Muscle of leg (tissue), 11 donors: ENCODE results near the gene CACNA1D. TPM values are rescaled to one million over a fixed set of nuclear protein-coding genes. Genes with fewer than 3 reads are reported as not detected.

Experiments
- DNase-seq: peaks from one replicate; pipeline ENCODE4 v3.0.0; 2013
- H3K27ac ChIP-seq: one replicate; pipeline ENCODE4 v1.5.1; 2013; ENCODE audit warnings: mild to moderate bottlenecking, low read length, control low read depth
- H3K27me3 ChIP-seq: one replicate; pipeline ENCODE4 v1.6.1; 2013; ENCODE audit warnings: low read length; ENCODE audit not compliant: control insufficient read depth, insufficient read depth
- H3K36me3 ChIP-seq: one replicate; pipeline ENCODE4 v1.6.1; 2013; ENCODE audit warnings: low read length; ENCODE audit not compliant: control insufficient read depth, insufficient read depth
- H3K4me1 ChIP-seq: one replicate; pipeline ENCODE4 v1.6.1; 2013; ENCODE audit warnings: low read length; ENCODE audit not compliant: control insufficient read depth, insufficient read depth
- H3K4me3 ChIP-seq: one replicate; pipeline ENCODE4 v1.5.1; 2013; ENCODE audit warnings: low read length, control low read depth
- H3K9me3 ChIP-seq: replicated peaks from 2 replicates; pipeline ENCODE4 v1.6.1; 2013; ENCODE audit warnings: low read depth, low read length; ENCODE audit not compliant: control insufficient read depth
- WGBS: methylation state at CpG from one replicate; pipeline ENCODE4 v1.1.5; 2013; ENCODE audit warnings: missing lambda C conversion rate; ENCODE audit not compliant: insufficient coverage; 5-methylcytosine and 5-hydroxymethylcytosine counted together
- polyA plus RNA-seq, 8 donors: library from polyadenylated mRNA; unstranded; fragments of 120-200 nt; gene quantifications; one replicate each; pipeline versions ENCODE4 v1.2.1 to v1.2.3, GENCODE V29; 2013; ENCODE audit warnings: inconsistent platforms in 1 of 8, low replicate concordance in 1 of 8; ENCODE audit not compliant: insufficient read length in 8 of 8, insufficient read depth in 1 of 8
- total RNA-seq: library from RNA; stranded (reverse); fragments of 120-200 nt; gene quantifications from one replicate; pipeline ENCODE4 v1.2.4, GENCODE V29; 2013

CACNA1D gene
- total and polyA plus RNA-seq, 9 donors: 0.86 to 6.3 (median 2.1) TPM

GRCh38 chr3:53523346-53523745 lies 28.9 kb downstream of the CACNA1D start:
- no CpG with 5 or more reads among the region's 3 CpGs for WGBS

GRCh38 chr3:53524566-53524965 lies 30.2 kb downstream of the CACNA1D start:
- Histone ChIP-seq H3K4me1 (peaks cover 6% of the 10 kb centered on the region), H3K27me3 (no peaks in the 10 kb centered on the region), H3K4me3 (no peak overlapping the region), H3K9me3 (no peaks in the 10 kb centered on the region), H3K36me3 (no peaks in the 10 kb centered on the region), H3K27ac (peak overlapping the region; percentile 31)
- WGBS: no CpG with 5 or more reads among the region's 1 CpG
- DNase-seq: peak; percentile 75

More at GRCh38 chr3:53523346-53523745, 28.9 kb downstream of the CACNA1D start:
- Histone ChIP-seq H3K9me3 (no peaks in the 10 kb centered on the region), H3K4me1 (peaks cover 6% of the 10 kb centered on the region), H3K27ac (no peak overlapping the region), H3K36me3 (no peaks in the 10 kb centered on the region), H3K4me3 (no peak overlapping the region), H3K27me3 (no peaks in the 10 kb centered on the region)
- no peak for DNase-seq

GRCh38 chr3:53525765-53526703 lies 31.6 kb downstream of the CACNA1D start:
- H3K27me3 ChIP-seq: no peaks in the 10 kb centered on the region
- DNase-seq: peak; percentile 90
- no peak overlapping the region for H3K4me3 ChIP-seq
- peak overlapping the region; percentile 26 for H3K27ac ChIP-seq
- WGBS: 51% methylated on average over 10 of the region's 14 CpGs
- no peaks in the 10 kb centered on the region for H3K36me3 ChIP-seq
- H3K4me1 ChIP-seq: peaks cover 6% of the 10 kb centered on the region
- no peaks in the 10 kb centered on the region for H3K9me3 ChIP-seq

GRCh38 chr3:53526704-53527055 lies 32.3 kb downstream of the CACNA1D start:
- no CpG with 5 or more reads among the region's 4 CpGs for WGBS
- H3K4me1 ChIP-seq: peaks cover 6% of the 10 kb centered on the region
- no peak overlapping the region for H3K4me3 ChIP-seq

GRCh38 chr3:53530205-53530604 lies 35.8 kb downstream of the CACNA1D start:
- 100% methylated on average over 1 of the region's 4 CpGs for WGBS
- Histone ChIP-seq H3K4me1 (peaks cover 6% of the 10 kb centered on the region), H3K4me3 (no peak overlapping the region), H3K27ac (no peak overlapping the region), H3K9me3 (no peaks in the 10 kb centered on the region), H3K36me3 (no peaks in the 10 kb centered on the region), H3K27me3 (peaks cover 9% of the 10 kb centered on the region)
- DNase-seq: no peak

More at GRCh38 chr3:53526704-53527055, 32.3 kb downstream of the CACNA1D start:
- Histone ChIP-seq H3K27ac (no peak overlapping the region), H3K27me3 (no peaks in the 10 kb centered on the region), H3K9me3 (no peaks in the 10 kb centered on the region), H3K36me3 (no peaks in the 10 kb centered on the region)
- DNase-seq: no peak

GRCh38 chr3:53531749-53532148 lies 37.3 kb downstream of the CACNA1D start:
- H3K27ac ChIP-seq: no peak overlapping the region
- no peaks in the 10 kb centered on the region for H3K9me3 ChIP-seq
- H3K4me1 ChIP-seq: no peaks in the 10 kb centered on the region
- no CpG with 5 or more reads among the region's 3 CpGs for WGBS
- no peaks in the 10 kb centered on the region for H3K36me3 ChIP-seq
- peaks cover 9% of the 10 kb centered on the region for H3K27me3 ChIP-seq
- DNase-seq: no peak
- no peak overlapping the region for H3K4me3 ChIP-seq

GRCh38 chr3:53533472-53533871 lies 39.1 kb downstream of the CACNA1D start:
- 63% methylated on average over 1 of the region's 6 CpGs for WGBS
- Histone ChIP-seq H3K27ac (no peak overlapping the region), H3K36me3 (no peaks in the 10 kb centered on the region), H3K27me3 (peaks cover 9% of the 10 kb centered on the region), H3K9me3 (no peaks in the 10 kb centered on the region), H3K4me3 (no peak overlapping the region), H3K4me1 (no peaks in the 10 kb centered on the region)
- DNase-seq: no peak

- WGBS: 79% methylated on average over 8 of the region's 9 CpGs
- Histone ChIP-seq H3K4me3 (no peak overlapping the region), H3K27me3 (peaks cover 9% of the 10 kb centered on the region), H3K36me3 (no peaks in the 10 kb centered on the region), H3K9me3 (no peaks in the 10 kb centered on the region), H3K4me1 (no peaks in the 10 kb centered on the region), H3K27ac (no peak overlapping the region)
- no peak for DNase-seq
Observed at GRCh38 chr3:53534216-53534615, 39.8 kb downstream of the CACNA1D start.

- Histone ChIP-seq H3K36me3 (no peaks in the 10 kb centered on the region), H3K4me3 (no peak overlapping the region), H3K4me1 (no peaks in the 10 kb centered on the region), H3K9me3 (no peaks in the 10 kb centered on the region), H3K27ac (no peak overlapping the region), H3K27me3 (peaks cover 9% of the 10 kb centered on the region)
- 46% methylated on average over 10 of the region's 13 CpGs for WGBS
- DNase-seq: no peak
Observed at GRCh38 chr3:53534676-53535400, 40.4 kb downstream of the CACNA1D start.

GRCh38 chr3:53536282-53536681 lies 41.9 kb downstream of the CACNA1D start:
- WGBS: no CpG with 5 or more reads among the region's 4 CpGs
- Histone ChIP-seq H3K9me3 (no peaks in the 10 kb centered on the region), H3K4me3 (no peak overlapping the region), H3K27ac (no peak overlapping the region), H3K36me3 (no peaks in the 10 kb centered on the region), H3K4me1 (no peaks in the 10 kb centered on the region), H3K27me3 (peaks cover 10% of the 10 kb centered on the region)
- no peak for DNase-seq
